Measurements from ENCODE around the gene FUT1.

DNA sequence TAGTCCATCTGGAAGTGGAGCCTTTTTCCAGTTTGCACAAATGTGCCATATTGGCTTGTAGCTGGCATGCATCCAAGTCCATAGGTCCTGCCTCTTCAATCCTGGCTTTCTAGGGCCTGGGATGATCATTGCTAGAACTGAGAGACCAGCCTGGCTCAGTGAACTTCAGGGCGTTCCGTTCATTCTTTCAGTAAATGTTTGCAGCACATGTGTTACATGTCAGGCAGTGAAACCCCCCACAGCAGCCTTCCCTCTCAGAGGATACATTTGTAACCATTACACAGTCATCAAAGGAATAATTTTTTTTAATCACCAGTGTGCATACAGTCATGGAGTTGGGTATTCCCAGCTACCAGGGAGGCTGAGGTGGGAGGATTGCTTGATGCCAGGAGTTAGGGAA, 47.0 kb downstream of the FUT1 start:
- TF ChIP-seq, protein P1, sequence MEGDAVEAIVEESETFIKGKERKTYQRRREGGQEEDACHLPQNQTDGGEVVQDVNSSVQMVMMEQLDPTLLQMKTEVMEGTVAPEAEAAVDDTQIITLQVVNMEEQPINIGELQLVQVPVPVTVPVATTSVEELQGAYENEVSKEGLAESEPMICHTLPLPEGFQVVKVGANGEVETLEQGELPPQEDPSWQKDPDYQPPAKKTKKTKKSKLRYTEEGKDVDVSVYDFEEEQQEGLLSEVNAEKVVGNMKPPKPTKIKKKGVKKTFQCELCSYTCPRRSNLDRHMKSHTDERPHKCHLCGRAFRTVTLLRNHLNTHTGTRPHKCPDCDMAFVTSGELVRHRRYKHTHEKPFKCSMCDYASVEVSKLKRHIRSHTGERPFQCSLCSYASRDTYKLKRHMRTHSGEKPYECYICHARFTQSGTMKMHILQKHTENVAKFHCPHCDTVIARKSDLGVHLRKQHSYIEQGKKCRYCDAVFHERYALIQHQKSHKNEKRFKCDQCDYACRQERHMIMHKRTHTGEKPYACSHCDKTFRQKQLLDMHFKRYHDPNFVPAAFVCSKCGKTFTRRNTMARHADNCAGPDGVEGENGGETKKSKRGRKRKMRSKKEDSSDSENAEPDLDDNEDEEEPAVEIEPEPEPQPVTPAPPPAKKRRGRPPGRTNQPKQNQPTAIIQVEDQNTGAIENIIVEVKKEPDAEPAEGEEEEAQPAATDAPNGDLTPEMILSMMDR (IDR thresholded peaks at IDR 0.05): no peak
- no peak for TF ChIP-seq POLR2A (IDR thresholded peaks at IDR 0.05)
